Fibroblast of the conjunctiva (primary cell): Measurements from ENCODE around the gene ADAT3.

Experiments
- DNase-seq: peaks from one replicate; pipeline ENCODE4 v3.0.0-alpha.2; 2010; ENCODE audit warnings: low read depth

ADAT3 gene

DNA sequence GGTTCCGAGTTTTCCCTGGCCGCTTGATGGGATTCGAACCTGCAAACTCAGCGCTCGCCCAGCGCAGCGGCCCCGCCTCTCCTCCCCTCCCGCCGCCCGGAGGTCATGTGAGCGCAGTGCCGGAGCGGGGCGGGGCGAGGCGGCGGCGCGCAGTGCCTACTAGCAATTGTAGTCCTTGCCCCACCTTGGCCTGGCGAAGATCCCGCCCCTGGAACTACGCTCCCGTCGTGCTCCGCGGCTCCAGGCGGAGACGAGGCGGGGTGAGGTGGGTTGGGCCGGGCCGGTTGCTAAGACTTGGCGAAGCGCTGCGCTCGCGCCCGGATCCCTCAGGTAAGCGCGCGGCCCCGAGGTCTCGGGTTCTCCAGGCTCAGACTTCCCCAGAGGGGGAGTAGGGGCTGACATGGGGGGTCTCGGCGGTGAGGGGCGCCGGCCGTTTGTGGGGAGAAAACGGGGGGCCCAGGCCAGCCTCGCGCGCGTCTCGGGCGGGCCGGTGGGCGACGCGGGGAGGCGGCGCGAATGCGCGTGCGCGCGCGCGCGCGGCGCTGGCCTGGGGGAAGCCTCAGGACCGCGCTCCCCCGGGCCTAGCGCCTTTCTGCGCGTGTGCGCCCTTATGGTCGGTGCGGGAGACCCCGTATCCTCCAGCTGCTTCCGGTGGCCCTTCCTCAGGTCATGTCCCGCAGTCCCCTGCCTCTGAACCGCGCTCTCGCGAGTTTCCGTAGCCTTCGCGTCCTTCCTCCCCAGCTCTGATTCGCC lies at the start of gene ADAT3, which contains the start of gene SCAMP4:
Gene ADAT3 (plus strand): TSS at position 290 of the 753 bp plus-strand sequence. CDS start 6,649 bp downstream, outside the sequence.
Gene SCAMP4 (plus strand): TSS at position 290 of the 753 bp plus-strand sequence. CDS start 9,621 bp downstream, outside the sequence.
- DNase-seq = peak; percentile 97

- no peak for DNase-seq
These were observed 49.4 kb upstream of the ADAT3 start for GRCh38 chr19:1855828-1856255.

- no peak for DNase-seq
These were observed 48.9 kb upstream of the ADAT3 start for GRCh38 chr19:1856345-1856697.

DNA sequence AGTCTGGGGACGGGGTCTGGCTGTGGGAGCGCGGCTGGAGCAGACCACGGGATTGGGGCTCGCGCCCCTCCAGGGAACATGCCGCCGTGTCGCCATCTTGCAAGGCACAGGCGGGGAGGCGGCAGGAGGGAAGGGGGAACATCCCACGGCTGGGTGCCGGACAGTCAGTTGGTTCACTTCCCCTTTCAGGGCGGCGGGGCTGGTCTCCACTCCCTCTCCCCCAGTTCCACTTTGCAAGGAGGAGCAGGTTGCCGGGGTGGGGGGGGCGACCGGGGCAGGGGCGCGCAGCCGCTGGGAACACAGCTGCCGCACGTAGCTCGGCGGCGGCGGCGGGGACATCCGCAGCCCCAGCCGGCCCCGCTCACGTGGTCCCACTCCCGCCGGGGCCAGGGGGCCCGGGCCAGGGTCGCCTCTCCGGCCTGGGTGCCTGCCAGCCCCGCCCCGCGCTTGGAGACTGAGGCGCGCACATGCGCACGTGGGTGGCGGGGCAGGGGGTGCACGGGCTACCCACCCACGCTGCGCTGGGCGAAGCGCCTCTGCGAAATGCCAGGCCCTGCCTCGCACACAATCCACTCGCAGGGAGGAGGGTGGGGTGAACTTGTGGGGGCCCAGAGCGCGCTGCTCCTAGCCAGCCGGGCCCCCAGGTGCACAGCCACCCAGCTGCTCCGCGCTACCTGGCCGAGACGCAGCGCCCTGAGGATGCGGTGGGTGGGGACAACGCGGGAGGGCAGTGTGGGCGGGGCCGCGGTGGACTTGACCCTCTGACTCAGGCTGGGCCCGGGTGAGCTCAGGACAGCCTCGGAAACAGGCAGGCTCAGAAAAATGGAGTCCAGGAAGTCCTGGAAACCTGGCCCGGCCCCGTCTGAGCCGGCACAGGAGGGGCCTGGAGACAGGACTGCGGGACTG lies 48.2 kb upstream of the ADAT3 start:
- DNase-seq = peak; percentile 38

DNA sequence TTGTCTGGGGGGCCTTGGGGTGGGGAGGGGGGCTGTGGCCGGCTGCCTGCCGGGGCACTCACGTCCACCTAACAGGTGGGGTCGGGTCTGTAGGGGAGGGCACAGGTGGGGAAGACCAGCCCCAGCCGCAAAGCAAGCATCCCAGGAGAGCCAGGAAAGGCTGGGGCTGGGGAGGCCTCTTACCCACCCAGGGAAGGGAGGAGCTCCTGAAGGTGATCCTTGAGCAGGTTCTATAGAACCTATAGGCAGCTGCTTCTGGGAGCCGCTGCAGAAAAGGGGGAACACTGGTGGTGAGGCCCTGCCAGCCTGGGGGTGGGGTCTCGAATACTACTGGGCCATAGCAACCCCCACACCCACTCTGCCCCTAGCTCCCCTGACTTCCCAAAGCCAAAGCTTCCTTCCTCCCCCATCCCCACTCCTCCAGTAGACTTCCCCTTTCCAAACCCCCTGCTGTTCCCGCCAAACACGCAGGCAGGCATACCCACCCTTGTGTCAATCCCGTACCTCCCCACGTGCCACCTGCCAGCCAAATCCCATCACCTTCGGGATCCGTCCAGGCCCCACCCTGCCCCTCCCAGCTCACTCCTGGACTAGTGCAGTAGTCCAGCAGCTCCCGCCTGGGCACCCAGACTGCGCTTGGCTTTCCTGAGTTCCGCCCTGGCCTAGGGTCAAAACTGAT lies 47.4 kb upstream of the ADAT3 start:
- DNase-seq = no peak

GRCh38 chr19:1858412-1859081 lies 46.7 kb upstream of the ADAT3 start:
- DNase-seq = no peak

- DNase-seq = no peak
These were observed 45.8 kb upstream of the ADAT3 start for GRCh38 chr19:1859331-1859781.

DNA sequence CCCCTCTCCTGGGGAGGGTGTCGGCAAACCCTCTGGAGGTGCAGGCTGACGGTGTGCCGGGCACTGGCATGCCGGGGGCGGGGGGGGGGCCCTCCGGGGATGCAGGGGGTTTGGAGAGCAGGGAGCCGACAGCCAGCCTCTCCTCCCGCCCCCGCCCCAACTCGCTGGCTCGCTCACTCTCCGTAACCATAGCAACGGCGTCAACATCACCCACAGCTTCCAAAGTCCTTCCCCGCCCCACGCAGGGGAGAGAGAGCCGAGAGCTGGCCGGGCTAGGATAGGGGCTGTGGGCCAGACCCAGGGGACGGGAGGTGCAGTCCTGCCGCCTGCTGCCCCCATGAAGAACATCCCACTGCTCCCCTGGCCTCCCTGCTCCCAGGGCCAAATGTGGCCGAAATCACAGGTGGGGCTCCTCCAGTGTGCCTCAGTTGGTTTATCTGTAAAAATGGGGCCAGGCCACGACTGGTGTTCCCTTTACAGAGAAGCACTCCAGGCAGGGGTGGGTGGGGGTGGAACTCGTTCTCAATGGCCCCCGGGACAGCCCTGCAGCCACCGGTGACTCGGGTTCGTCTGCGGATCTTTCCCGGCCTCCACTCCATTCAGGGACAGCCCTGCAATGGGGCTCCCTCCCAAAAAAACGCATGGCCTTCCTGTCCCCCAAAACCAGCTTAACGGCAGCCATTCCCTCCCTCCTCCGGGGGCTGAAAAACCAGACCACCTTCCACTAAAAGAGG lies 45.0 kb upstream of the ADAT3 start:
- peak; percentile 75 for DNase-seq

GRCh38 chr19:1860821-1861598 lies 44.2 kb upstream of the ADAT3 start:
- DNase-seq = no peak

- no peak for DNase-seq
These were observed 43.6 kb upstream of the ADAT3 start for GRCh38 chr19:1861599-1862031.

- DNase-seq = no peak
These were observed 43.2 kb upstream of the ADAT3 start for GRCh38 chr19:1862068-1862423.

DNA sequence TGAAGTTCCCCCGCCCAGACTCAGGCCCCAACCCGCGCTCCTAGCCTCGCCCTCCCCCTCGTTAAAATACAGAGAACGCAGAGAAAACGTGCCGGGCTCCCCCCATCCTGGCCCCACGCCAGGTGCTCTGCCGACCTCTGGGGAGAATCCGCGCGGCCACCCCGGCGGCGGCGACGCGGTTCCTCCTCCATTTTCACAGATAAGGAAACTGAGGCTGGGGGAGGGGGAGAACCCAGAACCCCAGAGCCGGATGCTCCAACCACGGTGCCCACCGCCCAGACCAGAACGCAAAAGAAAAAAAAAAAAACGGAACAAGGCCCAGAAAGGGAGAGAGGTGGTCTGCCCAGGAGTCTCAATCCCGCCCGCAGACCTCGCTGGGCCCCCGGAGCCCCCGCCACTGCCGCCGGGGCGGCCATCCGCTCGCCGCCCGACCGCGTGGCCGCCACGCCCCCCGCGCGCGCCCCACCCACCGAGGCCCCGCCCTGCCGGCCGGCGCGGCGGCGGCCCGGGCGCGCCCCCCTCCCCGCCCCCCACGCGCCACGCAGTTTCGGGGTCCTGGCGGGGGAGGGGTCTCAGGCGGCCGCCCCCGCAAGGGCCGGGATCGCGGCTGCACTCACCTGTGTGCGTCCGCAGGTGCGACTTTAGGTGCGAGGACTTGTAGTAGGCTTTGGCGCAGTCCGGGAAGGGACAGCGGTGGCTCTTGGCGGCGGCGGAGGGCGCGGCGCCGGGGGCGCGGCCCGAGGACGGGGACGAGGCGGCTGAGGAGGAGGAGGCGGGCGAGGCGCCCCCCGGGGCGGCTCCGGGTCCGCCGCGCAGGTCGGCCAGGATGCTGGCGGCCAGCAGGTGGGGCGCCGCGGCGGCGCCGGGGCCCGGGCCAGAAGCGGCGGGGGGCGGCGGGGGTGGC lies 42.5 kb upstream of the ADAT3 start:
- DNase-seq = no peak

DNA sequence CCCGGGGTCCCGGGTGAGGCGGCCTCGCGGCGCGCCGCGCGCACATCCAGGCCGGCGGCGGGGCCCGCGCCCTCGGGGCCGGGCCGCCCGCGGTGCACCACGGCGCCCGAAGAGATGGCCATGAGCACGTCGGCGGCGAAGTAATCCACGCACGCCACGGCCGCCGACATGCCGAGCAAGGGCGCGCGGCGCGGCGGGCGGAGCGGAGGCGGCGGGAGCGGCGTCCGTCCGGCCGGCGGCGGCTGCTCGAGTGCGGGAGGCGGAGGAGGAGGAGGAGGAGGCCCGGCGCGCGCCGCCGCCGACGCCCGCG lies 41.9 kb upstream of the ADAT3 start, which contains the start of gene KLF16:
Gene KLF16 (minus strand): TSS at position 252 of the 310 bp plus-strand sequence. CDS start 82 bp downstream, at position 170.
- no peak for DNase-seq

DNA sequence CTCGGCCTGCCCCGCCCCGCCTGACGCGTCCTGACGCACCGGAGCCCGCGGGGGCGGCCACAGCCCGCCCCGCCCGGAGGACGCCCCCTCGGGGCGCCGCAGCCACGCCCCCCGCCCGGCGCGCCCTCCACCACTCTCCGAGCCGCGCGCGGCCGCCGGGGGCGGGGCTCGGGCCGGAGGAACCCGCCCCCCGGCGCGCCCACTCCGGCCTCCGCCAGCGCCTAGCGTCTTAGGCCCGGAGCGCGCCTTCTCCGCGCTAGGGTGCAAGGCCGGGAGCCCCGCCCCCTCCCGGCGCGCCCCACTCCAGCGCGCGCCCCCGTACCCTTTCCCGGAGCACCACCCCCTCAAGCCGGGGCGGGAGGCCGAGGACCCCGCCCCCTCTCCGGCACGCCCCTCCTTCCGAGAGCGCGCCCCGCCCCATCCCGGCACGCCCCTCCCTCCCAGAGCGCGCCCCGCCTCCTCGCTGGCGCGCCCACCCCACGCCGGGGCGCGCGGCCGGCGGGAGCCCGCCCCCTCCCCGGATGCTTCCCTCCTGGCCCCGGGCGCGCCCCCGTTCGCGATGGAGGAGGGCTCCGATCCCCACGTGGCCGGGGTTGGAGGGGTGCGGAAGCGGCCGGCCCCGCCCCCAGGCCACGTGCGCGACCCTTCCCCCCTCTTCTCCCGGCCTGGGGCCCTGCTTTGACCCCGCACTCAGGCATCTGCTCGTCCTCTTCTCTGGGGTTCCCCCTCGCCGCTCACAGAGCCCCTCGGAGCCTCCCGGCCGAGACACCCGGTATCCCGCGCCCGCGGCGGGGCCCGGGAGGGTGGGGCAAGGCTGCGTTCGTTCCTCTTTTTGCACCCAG lies 41.3 kb upstream of the ADAT3 start:
- DNase-seq = peak; percentile 85

DNA sequence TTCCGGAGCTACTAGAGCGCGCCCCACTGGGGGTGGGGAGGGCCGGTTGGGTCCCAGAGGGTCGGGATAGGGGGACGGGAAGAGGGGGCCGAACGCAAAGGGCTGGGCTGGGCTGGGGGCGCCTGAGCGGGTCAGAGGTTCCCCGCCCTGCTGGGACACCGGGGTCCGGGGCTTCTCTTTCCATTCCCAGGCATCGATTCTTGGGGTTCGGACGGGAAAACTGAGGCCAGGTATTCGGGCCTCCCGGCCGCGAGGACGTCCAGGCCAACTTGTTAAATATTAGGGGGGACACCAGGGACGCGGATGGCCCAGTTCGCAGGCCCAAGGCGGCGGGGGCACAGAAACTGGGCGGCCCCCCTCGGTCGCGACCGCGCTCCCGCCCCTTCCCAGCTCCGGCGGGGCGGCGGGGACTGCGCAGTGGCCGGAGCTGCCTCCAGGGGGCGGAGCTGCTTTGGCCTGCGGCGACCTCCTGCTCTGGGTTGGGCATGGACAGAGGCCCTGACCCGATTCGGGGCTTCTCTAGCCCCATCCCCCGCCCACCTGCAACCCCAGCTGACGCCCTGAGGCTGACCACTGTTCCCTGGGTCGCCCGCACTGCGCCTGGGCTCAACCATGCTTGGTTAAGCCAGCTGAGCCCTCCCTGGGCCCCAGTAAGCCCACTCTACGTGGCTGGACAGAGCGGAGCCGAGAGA lies 40.6 kb upstream of the ADAT3 start:
- DNase-seq = peak; percentile 22

DNA sequence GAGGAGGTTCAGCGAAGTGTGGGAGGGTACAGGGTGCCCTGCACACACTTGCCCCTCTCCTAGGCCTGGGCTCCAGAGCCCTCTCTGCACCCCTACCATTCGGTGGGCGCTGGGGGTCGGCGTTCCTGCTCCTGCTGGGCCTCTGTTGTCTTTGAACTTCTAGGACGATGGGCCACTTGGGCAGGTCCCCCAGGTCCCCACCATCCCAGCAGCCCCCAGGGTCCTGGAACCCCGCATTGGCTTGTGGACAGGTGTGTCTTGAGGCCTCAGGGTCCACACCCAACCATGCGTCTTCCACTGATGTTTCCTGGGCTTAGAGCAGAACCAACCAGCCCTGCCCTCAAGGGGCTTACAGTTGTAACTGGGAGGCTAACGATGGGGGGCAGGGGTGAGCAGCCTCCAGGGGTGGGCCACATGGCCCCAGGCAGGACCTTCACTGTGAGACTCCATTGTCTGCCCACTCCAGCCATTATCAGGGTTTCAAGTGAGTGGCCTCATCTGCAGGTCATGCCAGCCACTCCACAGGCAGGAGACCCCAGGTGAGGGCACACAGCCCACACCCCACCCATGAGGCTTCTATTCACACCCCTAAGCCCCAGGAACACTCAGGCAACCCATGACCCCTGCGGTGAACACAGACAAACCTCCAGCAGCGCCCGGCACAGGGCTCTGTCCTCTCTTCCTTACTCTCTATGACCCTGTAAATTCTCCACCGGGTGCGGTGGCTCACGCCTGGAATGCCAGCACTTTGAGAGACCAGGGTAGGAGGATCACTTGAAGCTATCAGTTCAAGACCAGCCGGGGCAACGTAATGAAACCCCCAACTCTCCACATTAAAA lies 39.8 kb upstream of the ADAT3 start:
- no peak for DNase-seq
